NCI-H2029 treated with DMSO at 0.1 percent for 48 hours (cell line): ENCODE measurements around the gene ZFHX2.

Experiments
- DNase-seq: peaks from one replicate; lab custom pipeline; 2025; lab: John Stamatoyannopoulos, UW

Gene ZFHX2

GRCh38 chr14:23518709-23519108 lies 32.9 kb downstream of the ZFHX2 start:
- no peak for DNase-seq

DNA sequence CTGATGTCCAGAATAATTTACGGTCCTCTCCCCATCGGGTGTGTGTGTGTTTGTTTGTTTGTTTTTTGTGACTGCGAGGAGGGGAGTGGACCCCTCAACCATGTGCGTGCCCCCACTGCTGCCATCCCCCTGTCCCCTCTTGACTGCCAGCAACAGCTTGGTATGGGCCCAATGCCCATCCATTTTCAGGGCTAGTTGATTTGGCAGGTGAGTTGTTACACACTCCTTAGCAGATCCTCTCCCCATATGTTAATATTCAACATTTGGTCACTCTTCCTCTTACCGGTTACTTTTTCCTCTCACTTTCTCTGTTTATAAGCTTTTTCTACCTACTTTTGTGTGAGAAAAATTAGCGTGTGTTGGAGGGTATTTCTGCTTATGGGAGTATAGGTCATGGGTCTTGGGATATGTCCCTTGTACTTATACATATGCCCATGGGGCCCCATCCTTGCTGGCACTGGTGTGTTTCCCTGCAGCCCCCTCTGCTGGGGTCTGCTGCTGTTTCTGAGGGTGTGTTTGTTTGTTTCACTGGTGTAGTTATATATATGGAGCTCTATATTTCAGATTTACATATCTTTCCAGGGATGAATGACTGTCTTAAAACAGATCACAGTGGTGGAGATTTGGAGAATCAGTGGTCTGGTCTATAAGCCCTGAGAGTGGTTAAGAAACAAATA lies 33.8 kb downstream of the ZFHX2 start:
- DNase-seq = no peak

DNA sequence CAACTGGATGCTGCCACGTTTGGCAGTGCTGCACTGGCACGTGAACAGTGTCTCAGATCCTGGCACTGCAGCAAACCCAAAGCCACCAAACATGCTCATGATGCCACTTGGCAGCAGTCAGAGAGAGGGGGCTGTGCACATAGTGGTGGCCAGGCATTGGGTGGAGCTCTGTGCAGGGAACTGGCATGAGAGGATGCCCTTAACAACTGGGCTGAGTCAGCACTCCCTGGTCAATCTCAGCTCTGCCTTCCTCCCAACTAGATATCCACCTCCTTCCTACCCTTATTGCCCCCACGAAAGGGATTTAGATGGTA lies 37.0 kb downstream of the ZFHX2 start:
- peak; percentile 100 for DNase-seq

GRCh38 chr14:23513818-23514643 lies 37.5 kb downstream of the ZFHX2 start:
- DNase-seq = peak; percentile 100

DNA sequence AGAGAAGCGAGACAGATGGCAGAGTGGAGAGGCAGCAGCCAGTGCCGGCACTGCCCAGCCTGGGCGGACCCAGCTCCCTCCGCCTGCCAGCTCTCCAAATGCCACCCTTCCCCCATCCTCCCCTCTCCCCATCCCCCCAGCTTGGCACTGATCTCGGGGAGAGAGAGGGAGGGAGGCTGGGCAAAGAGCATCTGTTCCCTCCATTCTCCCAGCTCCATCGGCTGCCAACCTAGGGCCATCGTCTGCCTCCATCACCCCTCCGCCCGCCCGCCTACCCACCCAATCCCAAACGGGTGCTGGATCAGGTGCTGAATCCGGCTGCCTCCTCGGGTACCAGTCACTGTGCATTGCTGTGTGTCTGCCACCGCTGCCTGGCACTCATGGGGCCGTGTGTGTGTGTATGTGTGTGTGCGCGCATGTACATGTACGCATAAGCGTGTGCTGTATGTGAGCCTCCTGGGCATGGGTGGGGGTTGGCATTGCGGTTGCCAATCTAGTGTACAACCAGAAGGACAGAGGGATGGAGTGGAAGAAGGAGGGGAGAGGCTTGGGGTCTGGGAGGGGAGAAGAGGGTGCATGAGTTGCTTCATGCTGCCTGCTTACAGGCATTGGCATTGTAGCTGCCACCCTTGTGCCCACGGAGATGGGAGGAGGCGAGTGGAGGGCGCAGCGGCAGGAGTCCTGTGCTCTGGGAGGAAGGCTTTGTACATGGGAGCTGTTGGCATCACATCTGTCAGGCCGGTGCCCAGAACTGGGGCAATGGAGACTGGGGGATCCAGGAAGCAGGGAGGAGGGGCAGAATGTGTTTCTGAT lies 38.4 kb downstream of the ZFHX2 start:
- peak; percentile 100 for DNase-seq

- peak; percentile 99 for DNase-seq
Observed at GRCh38 chr14:23512156-23512555, 39.4 kb downstream of the ZFHX2 start.

- no peak for DNase-seq
Observed at GRCh38 chr14:23494223-23494622, 57.3 kb downstream of the ZFHX2 start.

DNA sequence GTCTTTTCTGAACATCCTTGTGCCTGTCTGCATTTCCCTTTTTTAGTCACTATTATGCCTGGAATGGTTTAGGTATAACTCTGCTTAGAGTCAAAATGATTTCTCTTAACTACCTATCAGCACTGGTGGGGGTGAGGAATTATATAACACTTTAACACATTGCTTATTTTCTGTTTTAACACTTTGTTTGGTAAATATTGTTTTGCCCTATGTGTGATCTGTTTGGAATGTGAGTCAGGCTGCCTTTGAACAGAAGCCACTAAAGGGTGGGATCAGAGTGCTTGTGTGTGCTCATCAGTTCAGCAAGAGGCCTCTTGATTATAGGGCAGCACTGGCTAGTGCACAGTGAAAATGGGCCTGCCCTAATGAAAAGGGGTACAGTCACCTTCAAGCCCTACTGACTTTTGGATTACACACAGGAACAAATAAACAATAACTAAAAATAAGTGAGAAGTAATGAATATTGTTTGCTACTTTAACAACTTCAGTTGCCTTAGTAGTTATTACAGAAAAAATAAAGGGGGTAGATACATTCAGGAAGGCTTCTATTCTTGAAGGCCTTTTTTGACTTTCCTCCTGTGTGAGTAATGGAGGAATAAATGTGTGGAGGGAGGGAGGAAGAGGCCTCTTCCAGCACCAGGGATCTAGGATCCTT lies 58.8 kb downstream of the ZFHX2 start:
- peak; percentile 100 for DNase-seq

- no peak for DNase-seq
Observed at GRCh38 chr14:23487216-23487615, 64.3 kb downstream of the ZFHX2 start.

DNA sequence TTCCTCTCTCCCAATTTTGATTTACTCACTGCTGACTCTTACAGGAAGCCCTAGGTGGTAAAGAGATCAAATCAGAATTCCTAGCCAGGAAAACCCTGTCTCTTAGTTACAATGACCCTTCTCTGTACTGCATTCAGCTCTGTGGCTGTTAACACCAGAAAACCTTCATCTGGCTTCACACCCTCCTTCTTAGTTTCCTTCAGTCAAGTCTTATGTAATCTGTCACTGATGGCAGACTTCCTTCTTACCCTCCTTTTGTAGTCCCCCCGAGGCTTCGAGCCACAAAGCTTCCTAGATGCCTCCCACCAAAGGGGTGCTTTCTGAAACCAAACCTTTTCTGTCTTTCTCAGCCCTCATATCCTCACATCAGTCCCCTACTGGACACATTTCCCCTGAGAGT lies 65.5 kb downstream of the ZFHX2 start:
- DNase-seq = no peak

- no peak for DNase-seq
Observed at GRCh38 chr14:23485326-23485725, 66.2 kb downstream of the ZFHX2 start.

DNA sequence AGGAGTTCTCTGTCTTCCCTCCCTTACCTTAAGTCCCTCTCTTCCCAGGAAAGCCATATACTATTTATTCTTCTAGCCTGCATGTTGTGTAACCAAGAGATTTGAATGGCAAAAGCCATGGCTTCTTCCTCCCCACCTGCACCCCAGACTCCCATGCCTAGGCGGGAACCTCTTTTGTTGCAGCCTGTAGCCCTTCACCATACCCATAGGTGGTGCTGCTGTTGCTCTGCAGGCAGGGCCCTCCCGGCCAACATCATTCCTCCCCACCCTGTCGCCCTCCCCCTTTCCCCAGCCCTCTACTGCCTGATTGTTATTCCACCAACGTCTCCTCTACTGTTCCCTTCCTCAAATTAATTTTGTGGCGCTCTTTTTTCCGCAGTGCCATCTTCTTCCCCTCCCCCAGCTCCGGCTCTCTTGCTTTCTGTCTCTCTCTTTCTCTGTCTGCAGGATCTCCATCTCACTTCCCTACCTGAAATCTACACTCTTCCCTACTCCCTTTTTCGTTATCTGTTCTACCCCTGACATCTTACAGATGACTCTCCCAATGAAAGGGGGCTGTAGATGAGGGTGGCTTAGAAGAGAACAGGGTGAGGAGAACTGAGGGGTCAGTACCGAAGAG lies 68.2 kb downstream of the ZFHX2 start:
- DNase-seq = peak; percentile 99

DNA sequence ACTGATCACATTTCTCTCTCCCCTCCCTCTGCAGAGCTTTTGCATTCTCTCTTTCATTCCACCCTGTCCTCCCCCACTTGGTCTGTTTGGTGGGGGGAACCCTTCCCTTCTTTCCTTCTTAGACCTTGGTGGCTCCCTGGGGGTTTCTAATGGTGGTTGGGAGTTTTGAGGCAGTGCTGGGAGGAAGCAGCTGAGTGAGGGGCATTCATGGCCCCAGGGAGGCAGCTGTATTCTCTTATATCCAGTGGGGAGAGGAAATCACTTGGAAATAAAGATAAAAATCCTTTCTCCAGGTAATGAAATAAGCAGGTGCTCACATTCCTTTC lies 68.8 kb downstream of the ZFHX2 start:
- DNase-seq = no peak

DNA sequence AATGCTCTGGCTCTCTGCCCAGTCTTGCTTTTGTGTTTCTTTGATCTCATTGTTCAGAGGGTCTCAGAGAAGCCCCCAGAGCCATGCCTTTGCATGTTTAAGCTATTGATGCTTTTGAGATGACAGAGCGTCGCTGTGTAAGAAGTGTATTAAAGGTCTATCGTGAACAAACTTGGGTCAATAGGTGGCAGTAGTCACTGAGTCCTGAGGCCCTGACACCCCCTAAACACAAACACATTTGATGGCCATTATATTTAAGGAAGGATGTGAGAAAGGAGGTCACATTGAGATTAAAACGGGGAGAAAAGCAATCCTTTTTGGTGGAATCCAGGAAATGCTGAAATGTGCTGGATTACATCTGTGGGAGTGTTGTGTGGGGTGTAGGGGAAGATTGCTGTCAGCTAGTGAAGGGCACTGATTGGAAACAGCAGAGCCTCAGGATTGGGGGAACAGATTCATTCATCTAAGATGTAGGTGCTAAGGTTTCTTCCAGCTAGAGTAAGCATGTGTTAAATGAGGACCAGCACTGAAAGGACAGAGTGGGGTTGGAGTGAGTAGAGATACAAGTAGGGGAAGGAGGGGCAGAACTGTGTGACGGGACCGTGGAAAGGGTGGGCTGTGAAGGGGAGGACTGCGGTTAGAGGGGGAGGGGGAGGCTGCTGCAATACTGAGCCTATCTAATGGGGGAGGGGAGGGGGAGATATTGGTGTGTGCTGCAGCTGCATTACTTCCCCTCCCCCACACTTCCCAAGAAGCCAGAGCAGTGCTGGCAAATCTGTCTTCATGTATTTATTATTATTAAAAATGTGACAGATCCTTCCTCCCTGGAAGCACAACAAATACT lies 69.4 kb downstream of the ZFHX2 start:
- peak; percentile 54 for DNase-seq

DNA sequence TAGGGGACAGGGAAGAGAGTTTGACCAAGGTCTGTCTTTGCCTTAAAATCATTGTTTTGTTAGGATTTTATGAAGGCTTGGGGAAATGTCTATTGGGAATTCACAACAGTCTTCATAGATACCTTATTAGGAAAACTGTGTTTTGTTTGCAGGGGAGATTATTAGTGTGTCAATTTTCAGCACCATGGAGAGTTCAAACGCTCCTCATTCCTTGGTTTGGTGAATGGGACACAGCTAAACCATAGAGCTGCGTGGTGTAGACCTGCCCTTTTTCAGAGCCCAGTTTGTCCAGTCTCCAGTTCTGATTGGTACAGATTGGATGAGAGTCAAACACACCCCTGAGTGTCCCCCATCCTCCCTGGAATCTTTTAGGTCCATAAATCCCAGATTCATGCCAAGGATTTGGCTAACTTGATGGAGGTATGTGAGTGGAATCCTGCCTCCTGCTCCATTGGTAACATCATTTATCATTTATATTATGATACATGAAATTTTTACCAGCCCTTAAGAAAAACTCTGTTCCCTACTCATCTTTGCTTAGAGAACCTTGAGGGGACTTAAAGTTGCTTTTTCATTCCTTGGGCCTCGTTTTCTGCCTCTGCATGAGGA lies 70.1 kb downstream of the ZFHX2 start:
- DNase-seq = no peak

- peak; percentile 99 for DNase-seq
Observed at GRCh38 chr14:23478109-23478759, 73.3 kb downstream of the ZFHX2 start.

DNA sequence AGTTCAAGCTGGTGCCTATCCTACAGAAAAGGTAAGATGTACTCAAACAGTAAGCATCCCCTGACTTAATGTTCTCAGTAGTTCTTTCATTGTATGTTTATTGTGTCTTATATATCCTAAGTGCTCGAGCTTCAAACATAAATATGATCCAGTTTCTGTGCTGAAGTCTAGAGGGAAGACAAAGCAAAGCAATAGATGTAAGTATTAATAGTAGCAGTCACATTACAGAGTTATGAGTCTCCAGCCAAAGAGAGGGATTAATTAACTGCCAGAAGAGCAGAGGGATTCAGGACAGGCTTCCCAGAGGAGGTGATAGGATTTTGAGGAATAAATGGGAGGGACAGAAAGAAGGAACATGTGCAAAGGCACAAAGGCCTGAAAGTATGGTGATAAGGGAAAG lies 80.6 kb downstream of the ZFHX2 start:
- DNase-seq = no peak
